ENCODE results near the gene RNF150. TPM values are rescaled to one million over a fixed set of nuclear protein-coding genes. Genes with fewer than 3 reads are reported as not detected.
"Not testable (repeated sequence)": the region's sequence is repeated elsewhere in the genome, so short reads cannot be mapped to it uniquely, and the experiment has no call there.

The RNF150 gene
- total RNA-seq, 4 donors from 2014 or later: 1.6 to 21.2 (median 4.9) TPM

DNA sequence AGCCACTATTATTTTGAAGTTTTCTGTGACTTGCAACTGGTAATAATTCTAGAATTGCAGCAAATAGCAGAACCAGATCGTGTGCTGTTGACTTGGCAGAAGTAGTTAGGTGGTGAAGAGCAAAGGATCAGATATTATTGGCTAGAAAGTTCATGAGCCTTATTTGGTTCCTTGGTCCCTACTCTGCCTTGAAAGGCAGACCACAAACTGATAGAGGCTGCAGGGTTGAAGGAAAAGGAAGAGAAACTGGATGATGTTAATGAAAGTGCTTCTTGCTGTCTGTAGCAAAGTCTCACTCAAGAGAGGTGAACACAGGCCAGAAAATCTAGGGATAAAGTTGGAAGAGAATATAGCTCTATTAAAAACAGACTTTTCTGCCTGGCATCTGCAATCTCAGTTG lies 41.2 kb upstream of the RNF150 start:
- Histone ChIP-seq H3K36me3 (no peaks in the 10 kb centered on the region), H3K4me1 (no peaks in the 10 kb centered on the region), H3K27ac (no peak overlapping the region), H3K27me3 (no peaks in the 10 kb centered on the region), H3K4me3 (no peak overlapping the region), H3K9me3 (no peaks in the 10 kb centered on the region)
- intact Hi-C loops (cut with DNase I; ENCODE audit: low total_unique reads): no loop called here
- no peak for ATAC-seq
- TF ChIP-seq, protein P1, sequence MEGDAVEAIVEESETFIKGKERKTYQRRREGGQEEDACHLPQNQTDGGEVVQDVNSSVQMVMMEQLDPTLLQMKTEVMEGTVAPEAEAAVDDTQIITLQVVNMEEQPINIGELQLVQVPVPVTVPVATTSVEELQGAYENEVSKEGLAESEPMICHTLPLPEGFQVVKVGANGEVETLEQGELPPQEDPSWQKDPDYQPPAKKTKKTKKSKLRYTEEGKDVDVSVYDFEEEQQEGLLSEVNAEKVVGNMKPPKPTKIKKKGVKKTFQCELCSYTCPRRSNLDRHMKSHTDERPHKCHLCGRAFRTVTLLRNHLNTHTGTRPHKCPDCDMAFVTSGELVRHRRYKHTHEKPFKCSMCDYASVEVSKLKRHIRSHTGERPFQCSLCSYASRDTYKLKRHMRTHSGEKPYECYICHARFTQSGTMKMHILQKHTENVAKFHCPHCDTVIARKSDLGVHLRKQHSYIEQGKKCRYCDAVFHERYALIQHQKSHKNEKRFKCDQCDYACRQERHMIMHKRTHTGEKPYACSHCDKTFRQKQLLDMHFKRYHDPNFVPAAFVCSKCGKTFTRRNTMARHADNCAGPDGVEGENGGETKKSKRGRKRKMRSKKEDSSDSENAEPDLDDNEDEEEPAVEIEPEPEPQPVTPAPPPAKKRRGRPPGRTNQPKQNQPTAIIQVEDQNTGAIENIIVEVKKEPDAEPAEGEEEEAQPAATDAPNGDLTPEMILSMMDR (IDR thresholded peaks at IDR 0.05 in 4 of 5, conservative IDR thresholded peaks at IDR 0.05 in 1 of 5): no peak
- TF ChIP-seq POLR2A (IDR thresholded peaks at IDR 0.05): no peak
- DNase-seq: no peak
- in situ Hi-C loops (cut with MboI; ENCODE audit: low sequenced_read_pairs in 4 of 4): no loop called here

DNA sequence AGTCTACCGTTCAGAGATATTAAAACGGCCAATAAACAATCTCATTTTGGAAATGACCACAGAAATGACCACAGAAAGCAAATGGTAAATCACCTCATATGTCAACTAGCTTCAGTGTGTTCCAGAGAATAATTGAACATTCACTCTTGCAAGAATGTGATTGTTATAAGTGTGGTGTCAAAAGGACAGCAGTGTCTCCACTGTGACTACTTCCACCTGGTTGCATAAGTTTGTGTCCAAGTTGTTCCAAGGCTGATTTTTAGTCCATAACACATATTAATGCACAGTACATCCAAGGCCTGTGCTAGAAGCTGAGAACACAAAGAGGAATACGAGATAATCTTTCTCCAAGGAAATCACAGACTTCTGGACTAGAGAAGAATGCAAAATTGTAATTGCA lies 37.4 kb upstream of the RNF150 start:
- Histone ChIP-seq H3K27ac (no peak overlapping the region), H3K36me3 (no peaks in the 10 kb centered on the region), H3K9me3 (no peaks in the 10 kb centered on the region), H3K27me3 (no peaks in the 10 kb centered on the region), H3K4me1 (no peaks in the 10 kb centered on the region), H3K4me3 (no peak overlapping the region)
- in situ Hi-C loops (cut with MboI; ENCODE audit: low sequenced_read_pairs in 4 of 4): no loop called here
- intact Hi-C loops (cut with DNase I; ENCODE audit: low total_unique reads): no loop called here
- ATAC-seq (no peak), DNase-seq (no peak)
- TF ChIP-seq POLR2A (IDR thresholded peaks at IDR 0.05): no peak
- TF ChIP-seq, protein P1 (IDR thresholded peaks at IDR 0.05 in 4 of 5, conservative IDR thresholded peaks at IDR 0.05 in 1 of 5): no peak

DNA sequence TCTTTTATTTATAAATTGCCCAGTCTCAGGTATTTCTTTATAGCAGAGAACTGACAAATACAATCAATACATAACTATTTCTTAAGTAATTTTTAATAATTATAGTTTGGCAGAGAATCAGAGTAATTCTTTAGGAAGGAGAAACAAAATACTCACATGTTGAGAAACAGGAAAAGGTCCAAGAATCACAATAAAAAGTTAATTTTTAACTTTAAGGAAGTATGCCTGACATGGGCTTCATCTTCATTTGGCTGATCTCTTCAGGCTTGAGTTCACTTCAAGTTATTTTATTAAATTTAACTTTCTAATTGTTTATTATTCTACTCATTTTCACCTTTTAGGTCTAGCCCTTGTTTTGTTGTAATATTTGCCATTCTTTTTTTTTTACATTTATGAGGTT lies 36.1 kb upstream of the RNF150 start:
- in situ Hi-C loops (cut with MboI; ENCODE audit: low sequenced_read_pairs in 4 of 4) (no loop called here), intact Hi-C loops (cut with DNase I; ENCODE audit: low total_unique reads) (no loop called here)
- no peak for ATAC-seq

DNA sequence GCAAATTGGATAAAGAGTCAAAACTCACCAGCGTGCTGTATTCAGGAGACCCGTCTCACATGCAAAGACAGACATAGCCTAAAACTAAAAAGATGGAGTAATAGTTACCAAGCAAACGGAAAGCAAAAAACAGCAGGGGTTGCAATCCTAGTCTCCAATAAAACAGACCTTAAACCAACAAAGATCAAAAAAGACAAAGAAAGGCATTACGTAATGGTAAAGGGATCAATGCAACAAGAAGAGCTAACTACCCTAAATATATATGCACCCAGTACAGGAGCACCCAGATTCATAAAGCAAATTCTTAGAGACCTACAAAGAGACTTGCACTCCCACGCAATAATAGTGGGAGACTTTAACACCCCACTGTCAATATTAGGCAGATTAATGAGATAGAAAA lies 31.7 kb upstream of the RNF150 start:
- ATAC-seq; H3K27ac ChIP-seq; H3K4me1 ChIP-seq; H3K4me3 ChIP-seq; H3K9me3 ChIP-seq; H3K27me3 ChIP-seq; DNase-seq; H3K36me3 ChIP-seq; intact Hi-C loops (cut with DNase I; ENCODE audit: low total_unique reads); in situ Hi-C loops (cut with MboI; ENCODE audit: low sequenced_read_pairs in 4 of 4): not testable (repeated sequence)

More for the DNA sequence above, 36.1 kb upstream of the RNF150 start:
- TF ChIP-seq POLR2A (IDR thresholded peaks at IDR 0.05): no peak
- TF ChIP-seq, protein P1 (IDR thresholded peaks at IDR 0.05 in 4 of 5, conservative IDR thresholded peaks at IDR 0.05 in 1 of 5): no peak
- no peak for DNase-seq
- Histone ChIP-seq H3K4me3 (no peak overlapping the region), H3K36me3 (no peaks in the 10 kb centered on the region), H3K27ac (no peak overlapping the region), H3K9me3 (no peaks in the 10 kb centered on the region), H3K4me1 (no peaks in the 10 kb centered on the region), H3K27me3 (no peaks in the 10 kb centered on the region)

DNA sequence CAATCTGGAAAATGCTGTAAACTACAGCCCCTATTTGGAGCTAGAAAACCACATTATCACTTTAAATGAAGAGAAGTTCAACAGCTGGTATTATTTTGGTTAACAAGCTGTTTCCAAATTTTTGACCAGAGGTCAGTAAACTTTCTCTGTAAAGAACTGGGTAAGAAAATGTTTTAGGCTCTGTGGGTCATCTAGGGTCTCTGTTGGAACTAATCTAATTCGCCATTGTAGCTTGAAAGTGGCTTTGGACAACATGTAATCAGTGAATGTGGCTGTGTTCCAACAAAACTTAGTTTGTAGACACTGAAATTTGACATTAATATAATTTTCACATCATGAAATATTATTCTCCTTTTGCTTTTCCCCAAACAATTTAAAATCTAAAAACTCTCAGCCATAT lies 25.8 kb upstream of the RNF150 start:
- H3K9me3 ChIP-seq: no peaks in the 10 kb centered on the region
- no peak overlapping the region for H3K4me3 ChIP-seq
- H3K36me3 ChIP-seq: no peaks in the 10 kb centered on the region
- intact Hi-C loops (cut with DNase I; ENCODE audit: low total_unique reads): no loop called here
- no peak overlapping the region for H3K27ac ChIP-seq
- no peaks in the 10 kb centered on the region for H3K27me3 ChIP-seq
- no peak for TF ChIP-seq POLR2A (IDR thresholded peaks at IDR 0.05)
- TF ChIP-seq, protein P1 (IDR thresholded peaks at IDR 0.05 in 4 of 5, conservative IDR thresholded peaks at IDR 0.05 in 1 of 5): no peak
- in situ Hi-C loops (cut with MboI; ENCODE audit: low sequenced_read_pairs in 4 of 4): no loop called here
- ATAC-seq (peak in 1 of 2 donors; percentile 50), DNase-seq (no peak)
- no peaks in the 10 kb centered on the region for H3K4me1 ChIP-seq
